Mucosa of descending colon (tissue), 3 donors: ENCODE results near the gene RMI1. TPM values are rescaled to one million over a fixed set of nuclear protein-coding genes. Genes with fewer than 3 reads are reported as not detected.
A peak's percentile ranks its signal among the peaks of the same experiment; 100 is the strongest.

Experiments
- ATAC-seq: fragments of 200-7000 bp; cut with Tn5 transposase; one replicate; pipeline ENCODE4 v1.9.1; 2020; ENCODE audit warnings: mild to moderate bottlenecking, moderate library complexity
- DNase-seq, 3 donors: peaks; one replicate each; pipeline ENCODE4 v3.0.0-alpha.2; 2020
- H3K36me3 ChIP-seq: fragments of 200-600 bp; one replicate; pipeline ENCODE4 v1.8.0; 2021; ENCODE audit warnings: low read depth, mild to moderate bottlenecking
- H3K4me1 ChIP-seq: fragments of 200-600 bp; one replicate; pipeline ENCODE4 v1.8.0; 2021; ENCODE audit warnings: low read depth, mild to moderate bottlenecking
- H3K4me3 ChIP-seq: fragments of 200-600 bp; one replicate; pipeline ENCODE4 v1.8.0; 2021; ENCODE audit warnings: mild to moderate bottlenecking
- H3K9me3 ChIP-seq: fragments of 200-600 bp; one replicate; pipeline ENCODE4 v1.8.0; 2021; ENCODE audit warnings: mild to moderate bottlenecking
- intact Hi-C, 2 donors: fragments of 100-400 bp; cut with DNase I in 1 of 2; cut with micrococcal nuclease in 1 of 2; formaldehyde crosslinking; loops; one replicate each; pipeline versions ENCODE4 v1.11.0 to v1.11.1; 2022; cut with DNase I, micrococcal nuclease
- total RNA-seq, 3 donors: library from RNA; stranded (reverse); fragmentation: NEBNext Ultra II Directional in 2 of 3; extraction: Animal tissue kit (Norgen Biotek cat#: 25700) in 2 of 3; gene quantifications; one replicate each; pipeline versions ENCODE4 v1.2.1 to v1.2.4, GENCODE V29; 2021 to 2023
- TF ChIP-seq, protein P1 (sequence below): fragments of 200-600 bp; IDR thresholded peaks from one replicate; pipeline ENCODE4 v1.8.0; 2022; ENCODE audit warnings: antibody characterized with exemption, mild to moderate bottlenecking
- donor health status: DM: no; HTN: no; CAD: no; lungs with moderate emphysema.
- donor health status: DM: no; HTN: no; CAD: no.
- donor health status: DM: no; HTN: yes; CAD: no.

The RMI1 gene
- total RNA-seq, 3 donors from 2014 or later: 7.0 to 15.6 (median 11.6) TPM

DNA sequence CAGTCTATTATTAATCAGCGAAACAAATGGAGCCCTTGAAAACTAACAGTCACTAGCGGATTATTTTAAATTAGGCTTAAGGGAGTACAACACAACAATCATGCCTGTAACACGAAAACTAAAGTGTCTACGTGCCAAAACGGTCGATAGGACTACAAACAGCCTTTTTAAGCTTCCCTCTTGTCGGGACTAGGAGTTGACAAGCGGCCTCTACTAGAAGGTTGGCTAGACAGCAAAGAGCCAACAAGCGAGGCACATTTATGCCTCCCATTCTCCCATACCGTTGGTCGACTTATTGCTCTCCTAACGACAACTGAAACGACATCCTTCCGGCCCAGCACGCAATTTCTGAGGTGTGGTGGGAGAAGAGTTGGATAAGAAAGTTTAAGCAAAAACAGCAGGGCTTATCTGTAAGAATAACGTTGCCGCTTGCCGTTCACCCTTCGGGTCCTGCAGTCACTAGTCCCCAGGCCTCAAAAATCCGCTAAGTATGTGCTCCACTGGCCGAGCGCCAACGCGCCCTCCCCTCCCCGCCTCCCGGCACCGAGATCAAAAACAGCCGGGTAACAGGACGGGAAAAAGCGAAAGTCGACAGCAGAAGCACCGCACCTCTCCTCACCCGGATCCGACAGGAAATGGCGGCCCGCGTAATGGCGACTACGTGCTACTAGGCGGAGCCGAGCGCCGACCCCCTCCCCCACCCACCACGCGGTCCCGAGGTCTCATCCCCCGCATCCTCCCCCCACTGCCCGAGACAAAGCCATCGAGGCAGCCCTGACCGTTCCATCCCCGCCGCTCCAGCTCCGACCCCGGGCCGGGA lies 1.4 kb upstream of the RMI1 start:
- peak; percentile 89 to 95 (median 92) for DNase-seq
- Histone ChIP-seq H3K9me3 (no peaks in the 10 kb centered on the region), H3K4me3 (peak overlapping the region; percentile 92), H3K4me1 (peaks cover 17% of the 10 kb centered on the region), H3K36me3 (peaks cover 22% of the 10 kb centered on the region)
- TF ChIP-seq, protein P1, sequence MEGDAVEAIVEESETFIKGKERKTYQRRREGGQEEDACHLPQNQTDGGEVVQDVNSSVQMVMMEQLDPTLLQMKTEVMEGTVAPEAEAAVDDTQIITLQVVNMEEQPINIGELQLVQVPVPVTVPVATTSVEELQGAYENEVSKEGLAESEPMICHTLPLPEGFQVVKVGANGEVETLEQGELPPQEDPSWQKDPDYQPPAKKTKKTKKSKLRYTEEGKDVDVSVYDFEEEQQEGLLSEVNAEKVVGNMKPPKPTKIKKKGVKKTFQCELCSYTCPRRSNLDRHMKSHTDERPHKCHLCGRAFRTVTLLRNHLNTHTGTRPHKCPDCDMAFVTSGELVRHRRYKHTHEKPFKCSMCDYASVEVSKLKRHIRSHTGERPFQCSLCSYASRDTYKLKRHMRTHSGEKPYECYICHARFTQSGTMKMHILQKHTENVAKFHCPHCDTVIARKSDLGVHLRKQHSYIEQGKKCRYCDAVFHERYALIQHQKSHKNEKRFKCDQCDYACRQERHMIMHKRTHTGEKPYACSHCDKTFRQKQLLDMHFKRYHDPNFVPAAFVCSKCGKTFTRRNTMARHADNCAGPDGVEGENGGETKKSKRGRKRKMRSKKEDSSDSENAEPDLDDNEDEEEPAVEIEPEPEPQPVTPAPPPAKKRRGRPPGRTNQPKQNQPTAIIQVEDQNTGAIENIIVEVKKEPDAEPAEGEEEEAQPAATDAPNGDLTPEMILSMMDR: no peak
- peak; percentile 71 for ATAC-seq
- intact Hi-C loops: loop anchor here in 1 of 2 donors (10.0 kb wide), 1 partner anchor 196 kb away; no protein-coding TSS in a partner anchor

DNA sequence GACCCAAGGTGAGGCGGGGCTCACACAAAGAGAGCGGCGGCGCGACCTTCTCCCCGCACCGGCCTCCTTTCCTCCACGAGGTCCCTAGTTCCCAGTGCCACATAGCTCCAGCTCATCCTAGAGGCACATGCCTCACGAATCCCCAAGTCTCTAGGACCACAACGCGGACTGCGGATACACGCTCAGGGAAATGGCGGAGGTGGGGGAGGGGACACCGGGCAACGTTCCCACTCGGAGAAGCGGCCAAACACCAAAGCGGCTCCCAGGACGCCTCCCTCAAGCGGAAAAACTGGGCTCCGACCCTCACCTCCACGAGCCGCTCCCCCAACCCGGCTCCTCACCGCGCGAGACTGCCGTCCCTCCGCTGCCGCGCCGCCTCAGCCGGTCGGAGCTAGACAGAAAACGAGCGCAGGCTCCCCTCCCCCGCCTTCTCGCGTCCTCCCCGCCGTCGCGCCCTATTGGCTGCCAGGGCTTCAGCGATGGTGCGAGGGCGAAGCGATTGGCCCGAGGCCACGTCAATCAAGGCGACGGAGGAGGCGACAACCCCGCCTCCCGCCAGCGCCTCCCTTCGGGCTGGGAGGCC lies 702 bp upstream of the RMI1 start, which contains the start of gene HNRNPK:
HNRNPK (minus strand) TSS at position 404 of the 583 bp plus-strand sequence. CDS start 1,963 bp downstream, outside the sequence.
- TF ChIP-seq, protein P1: no peak
- peak; percentile 93 for ATAC-seq
- intact Hi-C loops: loop anchor here in 1 of 2 donors (10.0 kb wide), 1 partner anchor 195 kb away; no protein-coding TSS in a partner anchor

DNA sequence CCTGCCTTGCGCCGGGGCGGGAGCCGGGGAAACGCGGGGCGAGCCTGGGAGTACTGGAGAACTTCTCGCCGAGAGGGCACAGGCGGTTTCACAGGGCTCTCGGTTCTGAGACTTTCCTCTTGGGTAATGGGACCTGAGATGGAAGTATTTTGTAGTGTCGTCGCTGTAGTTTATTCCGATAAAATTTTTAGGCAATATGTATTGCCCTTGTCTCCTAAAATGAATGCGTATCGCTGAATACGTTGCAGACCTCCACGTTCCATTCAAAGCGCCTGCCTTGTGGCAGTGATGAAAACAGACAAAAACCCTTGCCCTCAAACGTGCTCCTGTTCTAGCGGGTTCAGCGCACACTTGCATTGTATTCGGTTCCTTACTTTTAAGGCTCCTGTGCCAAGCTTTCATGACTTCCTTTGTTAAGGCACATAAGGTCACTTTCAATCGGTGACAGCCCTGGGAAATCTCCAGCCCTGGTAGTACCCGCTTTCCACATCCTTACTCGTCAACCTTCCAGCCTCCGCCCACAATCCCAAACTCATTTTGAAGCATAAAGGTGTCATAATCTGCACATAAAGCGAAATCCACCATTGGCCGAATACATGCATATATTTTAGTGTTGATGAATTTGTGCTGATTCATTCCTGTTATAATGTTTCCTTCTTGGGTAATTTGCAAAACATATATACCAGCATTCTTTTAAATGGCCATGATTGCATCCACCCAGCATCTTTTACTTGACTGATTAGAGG lies 694 bp downstream of the RMI1 start:
- Histone ChIP-seq H3K4me1 (peaks cover 14% of the 10 kb centered on the region), H3K36me3 (peaks cover 10% of the 10 kb centered on the region), H3K4me3 (peak overlapping the region; percentile 92), H3K9me3 (no peaks in the 10 kb centered on the region)
- peak in 1 of 3 donors; percentile 59 for DNase-seq
- ATAC-seq: peak; percentile 1
- intact Hi-C loops: no loop called here
- TF ChIP-seq, protein P1: no peak

More for the DNA sequence above, 702 bp upstream of the RMI1 start, which contains the start of gene HNRNPK:
- Histone ChIP-seq H3K4me3 (peak within 1 kb of the TSS; percentile 92), H3K4me1 (peaks cover 17% of the 10 kb centered on the region), H3K9me3 (no peaks in the 10 kb centered on the region), H3K36me3 (peaks cover 19% of the 10 kb centered on the region)
- DNase-seq: peak; percentile 99 to 100 (median 99)

DNA sequence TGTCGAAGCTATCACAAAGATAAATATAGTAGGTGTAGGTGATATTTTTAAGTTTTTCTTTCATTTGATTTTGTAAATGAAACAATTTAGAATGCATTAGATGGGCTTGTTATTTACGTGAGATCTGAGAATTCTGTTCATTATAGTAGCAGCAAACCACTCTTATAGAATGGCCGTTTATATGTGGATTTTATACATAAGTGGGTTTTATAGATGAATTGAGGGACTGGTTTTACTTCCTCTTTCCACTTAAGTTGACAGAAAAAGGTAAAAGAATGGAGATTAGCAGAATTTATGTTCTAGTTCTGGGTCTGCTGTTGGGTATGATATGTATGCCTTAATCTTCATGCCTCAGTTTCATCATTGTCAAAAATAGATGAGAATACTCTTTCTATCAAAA lies 5.6 kb downstream of the RMI1 start:
- intact Hi-C loops: no loop called here
- TF ChIP-seq, protein P1: no peak
- ATAC-seq: no peak
- no peak for DNase-seq
- no peak overlapping the region for H3K4me3 ChIP-seq
- no peaks in the 10 kb centered on the region for H3K9me3 ChIP-seq
- peaks cover 8% of the 10 kb centered on the region for H3K4me1 ChIP-seq
- no peaks in the 10 kb centered on the region for H3K36me3 ChIP-seq

DNA sequence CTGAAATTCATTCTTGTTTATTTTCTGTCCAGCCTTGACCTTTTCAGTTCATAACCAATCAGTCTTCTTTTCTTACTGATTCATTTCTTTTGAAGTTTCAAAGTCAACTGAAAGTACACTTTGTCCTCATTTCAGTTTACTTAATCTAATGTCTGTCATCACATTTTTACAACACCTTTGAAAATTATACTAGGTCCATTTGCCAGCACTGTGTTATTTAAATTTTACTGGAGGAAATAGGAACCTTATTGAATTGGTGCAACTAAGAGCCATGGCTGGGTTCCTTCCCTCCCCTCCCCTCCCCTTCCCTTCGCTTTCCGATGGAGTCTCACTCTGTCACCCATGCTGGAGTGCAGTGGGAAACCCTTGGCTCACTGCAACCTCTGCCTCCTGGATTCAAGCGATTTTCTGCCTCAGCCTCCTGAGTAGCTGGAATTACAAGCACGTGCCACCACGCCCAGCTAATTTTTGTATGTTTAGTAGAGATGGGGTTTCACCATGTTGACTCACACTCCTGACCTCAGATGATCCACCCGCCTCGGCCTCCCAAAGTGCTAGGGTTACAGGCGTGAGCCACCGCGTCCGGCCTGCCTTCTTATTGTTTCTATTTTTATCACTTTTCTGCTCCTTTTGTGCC lies 6.3 kb downstream of the RMI1 start:
- Histone ChIP-seq H3K36me3 (no peaks in the 10 kb centered on the region), H3K4me1 (peaks cover 8% of the 10 kb centered on the region), H3K4me3 (no peak overlapping the region), H3K9me3 (no peaks in the 10 kb centered on the region)
- TF ChIP-seq, protein P1: no peak
- peak; percentile 73 to 82 (median 75) for DNase-seq
- intact Hi-C loops: no loop called here
- ATAC-seq: peak; percentile 94
